H9 (cell line): Measurements from ENCODE around the gene C1orf141. TPM values are rescaled to one million over a fixed set of nuclear protein-coding genes. Genes with fewer than 3 reads are reported as not detected.

ENCODE experiments used
- DNase-seq: peaks from one replicate; pipeline ENCODE4 v3.0.0-alpha.2; 2017
- H2AFZ ChIP-seq: one replicate; pipeline ENCODE4 v1.6.1; 2013; ENCODE audit warnings: mild to moderate bottlenecking, low read length, control low read depth, moderate library complexity
- H2AK5ac ChIP-seq: 2 replicates; pipeline ENCODE4 v1.6.1; 2013; ENCODE audit warnings: low read length, control low read depth, mixed read lengths; ENCODE audit not compliant: insufficient read length
- H2BK120ac ChIP-seq: one replicate; pipeline ENCODE4 v1.6.1; 2013; ENCODE audit warnings: low read depth, mild to moderate bottlenecking, low read length, control low read depth, inconsistent platforms; ENCODE audit not compliant: poor library complexity, severe bottlenecking
- H2BK12ac ChIP-seq: 2 replicates; pipeline ENCODE4 v1.6.1; 2013; ENCODE audit warnings: low read length, control low read depth, mixed read lengths, low read depth; ENCODE audit not compliant: insufficient read length
- H2BK15ac ChIP-seq: 2 replicates; pipeline ENCODE4 v1.6.1; 2013; ENCODE audit warnings: low read depth, low read length, control low read depth
- H2BK20ac ChIP-seq: one replicate; pipeline ENCODE4 v1.6.1; 2013; ENCODE audit warnings: low read depth, mild to moderate bottlenecking, low read length, control low read depth, inconsistent platforms; ENCODE audit not compliant: poor library complexity, severe bottlenecking
- H2BK5ac ChIP-seq: 2 replicates; pipeline ENCODE4 v1.6.1; 2013; ENCODE audit warnings: low read length, control low read depth, mixed read lengths; ENCODE audit not compliant: insufficient read length
- H3K14ac ChIP-seq: 2 replicates; pipeline ENCODE4 v1.6.1; 2013; ENCODE audit warnings: low read length, control low read depth; ENCODE audit not compliant: insufficient read depth
- H3K18ac ChIP-seq: 2 replicates; pipeline ENCODE4 v1.6.1; 2013; ENCODE audit warnings: low read depth, mild to moderate bottlenecking, mixed read lengths, low read length, control low read depth; ENCODE audit not compliant: insufficient read length
- H3K23ac ChIP-seq: 2 replicates; pipeline ENCODE4 v1.6.1; 2013; ENCODE audit warnings: low read length, control low read depth, mixed read lengths, low read depth; ENCODE audit not compliant: insufficient read length
- H3K23me2 ChIP-seq: 2 replicates; pipeline ENCODE4 v1.6.1; 2013; ENCODE audit warnings: low read depth, mild to moderate bottlenecking, mixed read lengths, low read length, control low read depth; ENCODE audit not compliant: insufficient read length, poor library complexity, severe bottlenecking
- H3K27ac ChIP-seq: 2 replicates; pipeline ENCODE4 v1.5.1; 2013; ENCODE audit warnings: low read length, control low read depth, mixed read lengths, low read depth; ENCODE audit not compliant: insufficient read length
- H3K27me3 ChIP-seq: 2 replicates; pipeline ENCODE4 v1.6.1; 2013; ENCODE audit warnings: low read length, control low read depth, inconsistent platforms; ENCODE audit not compliant: insufficient read depth
- H3K4ac ChIP-seq: 2 replicates; pipeline ENCODE4 v1.6.1; 2013; ENCODE audit warnings: low read depth, mild to moderate bottlenecking, control low read depth, inconsistent platforms, low read length, moderate library complexity
- H3K4me1 ChIP-seq: 2 replicates; pipeline ENCODE4 v1.6.1; 2013; ENCODE audit warnings: low read length, control low read depth, inconsistent platforms; ENCODE audit not compliant: insufficient read depth
- H3K4me2 ChIP-seq: 2 replicates; pipeline ENCODE4 v1.6.1; 2013; ENCODE audit warnings: low read length, control low read depth, mixed read lengths; ENCODE audit not compliant: insufficient read length, insufficient read depth
- H3K56ac ChIP-seq: 2 replicates; pipeline ENCODE4 v1.6.1; 2013; ENCODE audit warnings: low read depth, mild to moderate bottlenecking, mixed read lengths, low read length, control low read depth; ENCODE audit not compliant: insufficient read length
- H3K79me1 ChIP-seq: 2 replicates; pipeline ENCODE4 v1.6.1; 2013; ENCODE audit warnings: low read depth, mild to moderate bottlenecking, moderate library complexity, low read length, control low read depth, inconsistent platforms; ENCODE audit not compliant: insufficient read depth, poor library complexity, severe bottlenecking
- H3K79me2 ChIP-seq: 2 replicates; pipeline ENCODE4 v1.6.1; 2013; ENCODE audit warnings: low read length, control low read depth, inconsistent platforms; ENCODE audit not compliant: insufficient read depth
- H3K9ac ChIP-seq: 2 replicates; pipeline ENCODE4 v1.6.1; 2013; ENCODE audit warnings: low read length, control low read depth, mixed read lengths; ENCODE audit not compliant: insufficient read length; ENCODE audit errors: extremely low read depth
- H3K9me3 ChIP-seq: one replicate; pipeline ENCODE4 v1.6.1; 2013; ENCODE audit warnings: low read depth, low read length, inconsistent platforms; ENCODE audit not compliant: control insufficient read depth
- H3T11ph ChIP-seq: one replicate; pipeline ENCODE4 v1.6.1; 2013; ENCODE audit warnings: mild to moderate bottlenecking, low read length, control low read depth, inconsistent platforms
- H4K20me1 ChIP-seq: one replicate; pipeline ENCODE4 v1.6.1; 2013; ENCODE audit not compliant: control insufficient read depth, insufficient read length, insufficient read depth
- H4K5ac ChIP-seq: 2 replicates; pipeline ENCODE4 v1.6.1; 2013; ENCODE audit warnings: low read depth, mild to moderate bottlenecking, mixed read lengths, low read length, control low read depth; ENCODE audit not compliant: insufficient read length
- H4K8ac ChIP-seq: replicated peaks from 2 replicates; pipeline ENCODE4 v1.6.1; 2013; ENCODE audit warnings: low read length, control low read depth, mixed read lengths, low read depth; ENCODE audit not compliant: insufficient read length
- H4K91ac ChIP-seq: 2 replicates; pipeline ENCODE4 v1.6.1; 2013; ENCODE audit warnings: low read depth, mild to moderate bottlenecking, moderate library complexity, mixed read lengths, low read length, control low read depth; ENCODE audit not compliant: insufficient read length
- H3K27ac Mint-ChIP-seq, 3 experiments: 2 replicates in 2 of 3; 3 replicates in 1 of 3; pipeline ENCODE4 v1.8.0; 2020 to 2021; ENCODE audit warnings: mixed read lengths in 3 of 3, mild to moderate bottlenecking in 1 of 3, moderate library complexity in 1 of 3
- H3K27me3 Mint-ChIP-seq: 2 replicates; pipeline ENCODE4 v1.8.0; 2021; ENCODE audit warnings: low read depth, mild to moderate bottlenecking, moderate library complexity, mixed read lengths
- H3K36me3 Mint-ChIP-seq, 3 experiments: 2 replicates in 2 of 3; 3 replicates in 1 of 3; pipeline ENCODE4 v1.8.0; 2020 to 2021; ENCODE audit warnings: low read depth in 3 of 3, mixed read lengths in 3 of 3; ENCODE audit not compliant: insufficient read depth in 1 of 3
- H3K4me1 Mint-ChIP-seq, 2 experiments: 2 replicates each; pipeline ENCODE4 v1.8.0; 2020; ENCODE audit warnings: mixed read lengths in 2 of 2
- H3K4me3 Mint-ChIP-seq, 2 experiments: 2 replicates in 1 of 2; 3 replicates in 1 of 2; pipeline ENCODE4 v1.8.0; 2020 to 2021; ENCODE audit warnings: mild to moderate bottlenecking in 2 of 2, mixed read lengths in 2 of 2, moderate library complexity in 1 of 2
- H3K9me3 Mint-ChIP-seq, 2 experiments: 2 replicates in 1 of 2; 3 replicates in 1 of 2; pipeline ENCODE4 v1.8.0; 2020; ENCODE audit warnings: mild to moderate bottlenecking in 2 of 2, mixed read lengths in 2 of 2, moderate library complexity in 1 of 2
- CTCF ChIP-seq: fragments of 200-600 bp; sonication (generic); conservative IDR thresholded peaks from 3 replicates; pipeline ENCODE4 v1.8.0; 2021; ENCODE audit warnings: antibody characterized with exemption, mild to moderate bottlenecking
- WGBS: extraction: QIAGEN DNeasy Blood & Tissue Kit; methylation state at CpG from one replicate; pipeline ENCODE4 v1.1.7; 2013; ENCODE audit warnings: missing lambda C conversion rate, low lambda C conversion rate, mixed read lengths; ENCODE audit not compliant: insufficient read length; ENCODE audit errors: extremely low coverage; 5-methylcytosine and 5-hydroxymethylcytosine counted together
- total RNA-seq: library from RNA; stranded (reverse); gene quantifications from 2 replicates; pipeline ENCODE4 v1.2.1, GENCODE V29; 2021

Gene C1orf141
- total RNA-seq, 1 experiment from 2014 or later, result not detected

DNA sequence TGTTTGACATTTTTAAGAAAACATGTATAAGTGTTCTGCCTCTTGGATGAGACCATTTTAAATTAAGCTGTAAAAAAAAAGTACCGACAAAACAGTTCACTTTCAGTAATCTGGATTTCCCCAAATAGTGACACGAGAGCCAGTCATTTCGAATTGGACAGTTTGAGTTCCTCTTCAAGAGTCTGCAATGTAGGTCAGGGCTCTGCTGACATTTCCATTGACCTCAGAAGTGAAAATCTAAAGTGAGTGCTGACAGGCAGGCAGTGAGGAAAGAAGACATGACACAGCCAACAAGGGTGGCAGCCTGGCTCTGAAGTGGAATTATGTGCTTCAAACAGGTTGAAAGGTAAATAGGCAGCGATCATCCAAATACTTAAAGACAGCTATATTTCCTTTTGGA, 31.4 kb upstream of the C1orf141 start, which contains the start of gene IL23R:
Gene IL23R, plus strand, starts transcription at position 259 of the 400 bp plus-strand sequence. CDS start 1,667 bp downstream, outside the sequence.
- DNase-seq, result no peak
- H4K91ac ChIP-seq, result no peak within 1 kb of the TSS
- H4K8ac ChIP-seq, result no peak within 1 kb of the TSS
- H3K23me2 ChIP-seq, result no peaks in the 10 kb centered on the region
- H3K23ac ChIP-seq, result no peak within 1 kb of the TSS
- H3K9ac ChIP-seq, result no peak within 1 kb of the TSS
- no peaks in the 10 kb centered on the region for H3K4me1 ChIP-seq
- no peaks in the 10 kb centered on the region for H3K9me3 ChIP-seq
- no peaks in the 10 kb centered on the region for H3K79me1 ChIP-seq
- no peaks in the 10 kb centered on the region for H3K4me1 Mint-ChIP-seq
- no peaks in the 10 kb centered on the region for H3K36me3 Mint-ChIP-seq
- no peak within 1 kb of the TSS for H3T11ph ChIP-seq
- no peak for TF ChIP-seq CTCF
- no peaks in the 10 kb centered on the region for H4K20me1 ChIP-seq
- no peak within 1 kb of the TSS for H3K56ac ChIP-seq
- H2BK12ac ChIP-seq, result no peak within 1 kb of the TSS
- H3K18ac ChIP-seq, result no peak within 1 kb of the TSS
- H2BK5ac ChIP-seq, result no peak within 1 kb of the TSS
- no peaks in the 10 kb centered on the region for H3K79me2 ChIP-seq
- no peak within 1 kb of the TSS for H2AFZ ChIP-seq
- no peaks in the 10 kb centered on the region for H3K27me3 ChIP-seq
- no peak within 1 kb of the TSS for H2BK120ac ChIP-seq
- no peak within 1 kb of the TSS for H3K4ac ChIP-seq
- no peak within 1 kb of the TSS for H4K5ac ChIP-seq
- no peaks in the 10 kb centered on the region for H3K9me3 Mint-ChIP-seq
- H3K27me3 Mint-ChIP-seq, result no peaks in the 10 kb centered on the region; the same call in none of the 2 replicates
- no peak within 1 kb of the TSS for H3K4me2 ChIP-seq
- no peak within 1 kb of the TSS for H3K4me3 Mint-ChIP-seq
- no peak within 1 kb of the TSS for H2BK15ac ChIP-seq
- H3K14ac ChIP-seq, result no peak within 1 kb of the TSS
- no peak within 1 kb of the TSS for H3K27ac ChIP-seq
- H2BK20ac ChIP-seq, result no peak within 1 kb of the TSS
- H2AK5ac ChIP-seq, result no peak within 1 kb of the TSS
- no peak within 1 kb of the TSS for H3K27ac Mint-ChIP-seq
- no CpG with 5 or more reads among the region's 4 CpGs for WGBS
